ENCODE results near the gene PRODH.
"Not testable (repeated sequence)": the region's sequence is repeated elsewhere in the genome, so short reads cannot be mapped to it uniquely, and the experiment has no call there.

Gene PRODH

DNA sequence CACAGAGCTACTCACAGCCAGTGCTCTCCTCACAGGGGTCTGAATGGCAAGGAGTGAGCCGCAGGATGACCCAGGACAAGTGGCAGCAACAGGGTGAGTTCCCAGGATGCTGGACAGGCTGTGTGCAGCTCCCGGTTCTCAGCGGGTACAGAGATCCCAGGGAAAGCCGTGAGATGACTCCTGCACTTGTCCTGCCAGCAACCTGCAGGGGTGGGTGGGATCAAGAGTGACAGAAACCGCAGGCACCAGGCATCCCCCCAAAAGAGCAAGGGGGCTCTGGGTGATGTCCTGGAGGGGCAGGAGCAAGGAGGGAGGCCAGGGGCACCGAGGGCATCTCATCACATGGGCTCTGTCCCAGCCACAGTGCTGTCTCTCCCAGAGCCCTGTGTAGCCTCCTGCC is 15.9 kb upstream of the PRODH start:
- no peak for DNase-seq

DNA sequence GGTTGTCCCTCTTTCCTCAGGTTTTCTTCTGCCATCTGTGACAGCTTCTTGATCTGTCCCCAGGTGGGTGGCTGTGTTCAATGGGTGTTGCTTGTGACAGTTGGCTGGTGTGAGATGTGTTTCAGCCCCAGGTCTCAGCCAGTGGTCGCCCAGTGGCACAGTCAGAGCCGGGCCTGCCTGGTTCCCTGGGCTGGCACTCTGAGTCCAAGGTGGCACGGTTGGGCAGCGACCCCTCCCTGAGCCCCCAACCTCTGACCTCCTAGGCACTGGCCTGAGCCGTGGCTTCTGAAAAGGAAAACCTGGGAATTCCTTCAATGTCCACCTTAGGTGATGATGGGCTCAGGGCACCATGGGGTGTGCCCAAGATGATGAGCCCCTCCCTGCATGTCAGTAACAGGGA is 14.0 kb upstream of the PRODH start:
- DNase-seq: no peak

- DNase-seq: no peak
Measured at GRCh38 chr22:18947905-18948304, 11.8 kb upstream of the PRODH start.

DNA sequence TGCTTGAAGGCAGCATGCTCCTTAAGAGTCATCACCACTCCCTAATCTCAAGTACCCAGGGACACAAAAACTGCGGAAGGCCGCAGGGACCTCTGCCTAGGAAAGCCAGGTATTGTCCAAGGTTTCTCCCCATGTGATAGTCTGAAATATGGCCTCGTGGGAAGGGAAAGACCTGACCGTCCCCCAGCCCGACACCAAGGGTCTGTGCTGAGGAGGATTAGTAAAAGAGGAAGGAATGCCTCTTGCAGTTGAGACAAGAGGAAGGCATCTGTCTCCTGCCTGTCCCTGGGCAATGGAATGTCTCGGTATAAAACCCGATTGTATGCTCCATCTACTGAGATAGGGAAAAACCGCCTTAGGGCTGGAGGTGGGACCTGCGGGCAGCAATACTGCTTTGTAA is 11.0 kb upstream of the PRODH start:
- not testable (repeated sequence) for DNase-seq

GRCh38 chr22:18938691-18939090 is 2.6 kb upstream of the PRODH start:
- not testable (repeated sequence) for DNase-seq

GRCh38 chr22:18934688-18935087 is 1.4 kb downstream of the PRODH start:
- DNase-seq: not testable (repeated sequence)

- DNase-seq: no peak
Measured at GRCh38 chr22:18933914-18934313, 2.2 kb downstream of the PRODH start.

- DNase-seq: no peak
Measured at GRCh38 chr22:18931905-18932652, 4.0 kb downstream of the PRODH start.

DNA sequence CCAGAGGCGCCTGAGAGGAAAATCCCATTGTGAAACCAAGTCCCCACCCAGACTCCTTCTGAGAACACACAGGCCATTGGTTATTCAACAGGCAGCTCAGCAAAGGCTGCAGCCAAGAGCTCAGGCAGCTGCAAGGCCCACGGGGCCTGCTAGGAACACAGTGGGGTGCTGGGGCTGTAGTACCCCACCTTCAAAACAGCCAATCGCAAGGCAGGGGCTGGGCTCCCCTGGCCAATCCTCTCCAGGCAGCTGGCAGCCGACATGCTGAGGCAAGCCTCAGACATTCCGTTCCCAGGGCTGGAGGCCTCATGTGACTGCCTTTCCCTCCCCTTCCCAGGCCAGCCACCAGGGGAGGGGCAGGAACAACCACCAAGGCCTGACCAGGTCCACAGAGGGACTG is 6.6 kb downstream of the PRODH start:
- no peak for DNase-seq

DNA sequence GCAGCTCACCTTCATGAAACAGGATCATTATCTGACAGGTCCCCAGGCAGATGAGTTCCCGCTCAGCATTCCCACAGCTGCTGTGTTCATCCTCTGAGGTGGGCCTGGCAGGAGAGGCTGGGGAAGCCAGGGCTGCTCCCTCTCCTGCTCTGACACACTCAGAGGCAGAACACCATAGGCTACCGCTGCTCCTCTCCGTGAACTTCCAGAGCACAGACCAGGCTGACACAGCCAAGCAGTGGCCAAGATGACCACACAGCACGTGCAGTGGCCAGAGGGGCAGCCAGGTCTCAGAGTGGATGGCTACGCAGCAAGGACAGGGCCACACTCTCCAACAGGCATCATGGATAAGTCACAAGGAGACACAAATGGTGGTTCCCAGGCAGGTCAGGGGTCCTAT is 8.5 kb downstream of the PRODH start:
- no peak for DNase-seq

- DNase-seq: no peak
Measured at GRCh38 chr22:18927020-18927419, 9.1 kb downstream of the PRODH start.

GRCh38 chr22:18925368-18926064 is 10.6 kb downstream of the PRODH start:
- no peak for DNase-seq

DNA sequence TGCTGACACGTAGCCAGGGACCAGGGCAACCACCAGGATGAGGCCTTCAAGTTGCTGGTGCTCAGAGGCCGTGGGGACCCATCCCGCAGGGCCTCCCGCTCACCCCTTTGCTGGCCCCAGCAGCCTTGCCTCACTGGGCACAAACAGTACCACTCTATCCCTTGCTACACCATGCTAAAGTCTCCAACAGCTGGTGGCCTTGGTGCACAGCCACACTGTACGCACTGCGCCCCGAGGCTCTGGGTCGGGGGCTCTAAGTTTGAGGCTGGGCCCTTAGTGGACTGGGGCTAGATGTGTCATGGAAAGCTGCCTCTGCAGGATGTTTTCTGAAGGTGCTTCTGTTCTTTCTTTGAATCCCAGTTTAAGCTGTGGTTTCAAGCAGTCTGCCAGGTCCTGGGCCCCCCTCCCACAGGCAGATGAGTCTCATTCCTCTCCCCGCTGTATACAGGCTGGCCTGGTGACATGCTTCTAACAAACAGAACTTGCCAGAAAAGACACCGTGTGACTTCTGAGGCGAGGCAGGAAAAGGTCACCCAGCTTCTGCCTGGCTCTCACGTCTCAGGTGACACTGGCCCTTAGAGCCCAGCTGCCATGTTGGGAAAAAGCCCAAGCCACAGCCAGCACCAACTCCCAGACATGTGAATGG is 15.7 kb downstream of the PRODH start:
- DNase-seq: not testable (repeated sequence)

DNA sequence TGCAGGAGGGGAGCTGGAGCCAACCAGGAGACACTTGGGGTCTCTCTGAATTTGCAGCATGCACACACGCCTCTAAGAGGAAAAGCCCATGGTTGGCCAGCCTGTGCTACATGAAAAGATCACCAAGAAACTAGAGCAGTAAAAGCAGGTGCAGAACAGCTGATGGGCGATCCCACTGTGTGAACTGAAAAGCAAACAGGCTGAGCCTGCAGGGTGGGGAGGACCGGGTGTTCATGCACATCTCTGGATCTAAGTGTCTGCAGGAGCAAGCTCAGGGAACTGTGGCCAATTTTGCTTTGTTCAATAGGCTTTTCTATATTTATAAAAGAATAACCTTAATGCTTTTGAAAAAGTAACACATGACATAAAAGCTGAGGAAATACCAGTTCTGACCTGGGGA is 18.3 kb downstream of the PRODH start:
- not testable (repeated sequence) for DNase-seq

- DNase-seq: not testable (repeated sequence)
Measured at GRCh38 chr22:18915550-18915949, 20.5 kb downstream of the PRODH start.

DNA sequence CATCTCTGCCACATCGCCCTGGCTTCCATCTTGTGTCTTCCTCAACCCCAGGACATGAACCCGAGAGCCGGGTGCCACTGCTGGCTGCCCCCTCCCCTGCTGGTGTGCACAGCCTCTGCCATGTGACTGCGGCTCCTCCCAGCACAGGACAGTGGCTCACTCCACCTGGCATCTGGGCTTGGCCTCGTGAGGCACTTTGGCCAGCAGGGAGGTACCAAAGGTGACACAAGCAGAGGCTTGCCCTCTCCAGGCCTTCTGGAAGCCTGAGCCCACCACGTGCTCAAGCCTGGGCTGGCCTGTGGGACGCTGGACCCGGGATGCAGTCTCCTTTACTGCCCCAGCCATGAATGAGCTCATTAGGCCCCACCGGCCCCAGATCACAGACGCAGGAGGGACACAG is 21.5 kb downstream of the PRODH start:
- not testable (repeated sequence) for DNase-seq

DNA sequence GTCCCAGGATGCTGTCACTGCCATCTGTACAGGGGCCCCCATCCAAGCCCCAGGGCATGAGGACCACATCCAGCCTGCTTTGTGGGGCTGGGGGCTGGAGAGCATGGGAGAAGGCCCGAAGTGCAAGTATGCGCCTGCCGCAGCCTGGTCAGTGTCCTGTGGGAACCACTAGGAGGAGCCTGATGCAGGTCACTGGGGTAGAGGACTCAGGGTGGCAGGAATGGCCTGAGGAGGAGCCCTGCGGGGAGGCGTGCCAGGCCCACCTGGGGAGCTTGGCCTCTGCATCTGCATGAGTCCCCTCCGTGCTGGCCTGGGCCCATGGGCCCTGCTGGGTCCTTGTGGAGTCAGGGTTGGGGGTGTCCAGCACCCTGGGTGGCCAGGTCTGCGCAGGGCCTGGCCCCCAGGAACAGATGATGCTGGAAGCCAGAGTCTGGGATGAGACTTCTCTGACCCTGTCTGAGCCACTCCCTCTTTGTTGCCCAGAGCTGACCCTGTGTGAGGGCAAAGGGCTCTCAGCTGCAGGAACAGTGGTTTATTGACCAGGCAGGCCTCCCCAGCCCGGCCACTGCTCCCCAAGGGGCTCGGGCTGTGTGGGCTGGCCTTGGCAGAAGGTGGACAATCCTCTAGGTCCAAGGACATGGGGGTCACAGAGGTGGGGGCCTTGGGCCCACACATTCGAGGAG is 23.7 kb downstream of the PRODH start:
- not testable (repeated sequence) for DNase-seq

DNA sequence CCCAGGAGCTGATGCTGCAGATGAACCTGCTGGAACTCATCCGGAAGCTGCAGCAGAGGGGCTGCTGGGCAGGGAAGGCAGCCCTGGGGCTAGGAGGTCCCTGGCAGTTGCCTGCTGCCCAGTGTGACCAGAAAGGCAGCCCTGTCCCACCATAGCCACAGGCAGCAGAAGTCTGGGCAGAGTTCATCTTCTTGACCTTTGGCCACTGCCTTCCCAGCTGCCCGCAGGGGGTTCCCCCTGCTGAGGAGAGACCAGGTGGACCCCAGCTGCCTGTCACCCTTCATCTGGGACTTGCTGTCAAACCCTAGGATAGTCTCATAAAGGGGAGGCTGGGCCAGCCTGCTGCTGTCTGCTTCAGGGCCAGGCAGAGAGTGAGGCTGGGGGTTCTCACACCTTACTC is 24.6 kb downstream of the PRODH start:
- not testable (repeated sequence) for DNase-seq

DNA sequence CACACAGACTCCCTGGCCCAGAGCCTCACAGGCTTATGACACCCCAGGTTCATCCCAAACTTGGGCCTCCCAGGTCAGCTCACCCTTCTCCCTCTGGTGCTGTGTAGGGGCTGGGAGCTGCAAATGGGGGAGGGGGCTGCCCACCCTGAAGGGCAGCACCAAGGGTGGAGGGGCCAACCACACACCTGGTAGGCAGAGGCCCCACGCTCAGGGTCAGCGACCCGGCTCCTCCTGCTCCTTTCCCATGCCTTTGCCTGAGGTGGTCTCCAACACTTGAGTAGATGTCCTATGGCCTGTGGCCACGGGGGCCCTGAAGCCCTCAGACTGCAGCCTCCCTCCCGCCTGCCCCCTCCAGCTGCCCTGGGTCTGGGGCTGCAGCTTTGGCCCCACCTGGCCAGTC is 26.5 kb downstream of the PRODH start:
- DNase-seq: no peak

- DNase-seq: no peak
Measured at GRCh38 chr22:18906896-18907295, 29.2 kb downstream of the PRODH start.

DNA sequence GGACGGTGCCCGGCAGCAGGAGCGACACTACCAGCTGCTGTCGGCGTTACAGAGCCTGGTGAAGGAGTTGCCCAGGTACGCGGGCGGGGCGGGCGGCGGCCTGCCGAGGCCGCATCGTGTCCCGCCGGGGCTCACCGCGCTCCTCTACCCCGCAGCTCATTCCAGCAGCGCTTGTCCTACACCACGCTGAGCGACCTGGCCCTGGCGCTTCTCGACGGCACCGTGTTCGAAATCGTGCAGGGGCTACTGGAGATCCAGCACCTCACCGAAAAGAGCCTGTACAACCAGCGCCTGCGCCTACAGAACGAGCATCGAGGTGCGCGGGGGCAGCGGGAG is 29.7 kb downstream of the PRODH start:
- not testable (repeated sequence) for DNase-seq

DNA sequence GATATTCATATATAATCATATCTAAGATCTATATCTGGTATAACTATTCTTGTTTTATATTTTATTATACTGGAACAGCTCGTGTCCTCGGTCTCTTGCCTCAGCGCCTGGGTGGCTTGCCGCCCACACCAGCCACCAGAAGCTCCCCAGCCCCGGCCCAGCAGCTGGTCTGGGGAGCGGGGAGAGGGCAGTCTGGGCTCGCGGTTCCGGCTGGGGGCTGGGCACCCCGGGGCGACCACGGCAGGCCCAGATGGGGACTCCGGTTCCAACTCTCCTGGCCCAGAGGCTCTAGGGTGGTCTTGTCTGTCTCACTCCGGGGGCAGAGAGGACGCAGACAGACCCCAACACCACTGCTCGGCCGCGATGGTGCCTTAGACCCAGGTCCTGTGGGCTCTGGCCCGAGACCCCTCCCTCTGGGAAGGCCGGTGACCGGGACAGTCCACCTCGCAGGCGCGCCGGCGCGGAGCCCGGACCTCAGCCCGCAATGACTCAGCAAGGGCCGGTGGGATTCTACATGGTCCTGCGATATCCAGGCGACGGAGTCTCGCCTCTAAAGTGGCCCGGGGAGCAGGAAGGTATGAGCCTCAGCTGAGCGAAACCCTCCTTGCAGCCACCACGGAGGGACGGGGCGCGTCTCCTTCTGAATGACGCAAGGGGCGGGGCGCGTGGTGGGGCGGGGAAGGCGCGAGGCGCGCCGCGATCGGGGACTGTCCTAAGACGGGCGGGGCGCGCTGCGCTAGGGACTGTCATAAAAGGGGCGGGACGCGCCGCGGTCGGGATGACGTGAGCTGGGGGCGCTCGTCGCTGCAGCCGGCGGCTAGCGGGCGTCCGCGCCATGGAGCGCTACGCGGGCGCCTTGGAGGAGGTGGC is 30.3 kb downstream of the PRODH start, which contains the start of gene DGCR6:
Gene DGCR6 (plus strand): TSS at position 781 of the 870 bp plus-strand sequence. CDS start 55 bp downstream, at position 836.
- DNase-seq: no peak

All from NCI-H187 treated with DMSO at 0.1 percent for 48 hours (cell line).